Upper lobe of right lung (tissue), 1 donor: ENCODE results near the gene INSC. TPM values are rescaled to one million over a fixed set of nuclear protein-coding genes. Genes with fewer than 3 reads are reported as not detected.

Experiments used
- ATAC-seq: fragments of 200-7000 bp; cut with Tn5 transposase; one replicate; pipeline ENCODE4 v1.9.1; 2020; ENCODE audit warnings: mild to moderate bottlenecking, moderate library complexity
- DNase-seq: peaks from one replicate; pipeline ENCODE4 v3.0.0-alpha.2; 2020
- H3K27ac ChIP-seq: fragments of 200-600 bp; one replicate; pipeline ENCODE4 v1.8.0; 2022
- H3K27me3 ChIP-seq: fragments of 200-600 bp; one replicate; pipeline ENCODE4 v1.8.0; 2022; ENCODE audit warnings: mild to moderate bottlenecking
- H3K36me3 ChIP-seq: fragments of 200-600 bp; one replicate; pipeline ENCODE4 v1.8.0; 2022
- H3K4me1 ChIP-seq: fragments of 200-600 bp; one replicate; pipeline ENCODE4 v1.8.0; 2022
- H3K4me3 ChIP-seq: fragments of 200-600 bp; one replicate; pipeline ENCODE4 v1.8.0; 2022; ENCODE audit warnings: mild to moderate bottlenecking
- H3K9me3 ChIP-seq: fragments of 200-600 bp; one replicate; pipeline ENCODE4 v1.8.0; 2022
- intact Hi-C: fragments of 100-400 bp; cut with DNase I; formaldehyde crosslinking; loops from one replicate; pipeline ENCODE4 v1.11.0; 2022
- total RNA-seq: library from RNA; stranded (reverse); fragmentation: NEBNext Ultra II Directional; extraction: Animal tissue kit (Norgen Biotek cat#: 25700); gene quantifications from one replicate; pipeline ENCODE4 v1.2.1, GENCODE V29; 2021
- TF ChIP-seq, protein P1 (sequence below): fragments of 200-600 bp; IDR thresholded peaks from one replicate; pipeline ENCODE4 v1.8.0; 2022; ENCODE audit warnings: antibody characterized with exemption
- donor health status: DM: no; HTN: yes; CAD: no; lungs with severe emphysema.

Gene INSC
- total RNA-seq, 1 donor from 2014 or later: 0.96 TPM

DNA sequence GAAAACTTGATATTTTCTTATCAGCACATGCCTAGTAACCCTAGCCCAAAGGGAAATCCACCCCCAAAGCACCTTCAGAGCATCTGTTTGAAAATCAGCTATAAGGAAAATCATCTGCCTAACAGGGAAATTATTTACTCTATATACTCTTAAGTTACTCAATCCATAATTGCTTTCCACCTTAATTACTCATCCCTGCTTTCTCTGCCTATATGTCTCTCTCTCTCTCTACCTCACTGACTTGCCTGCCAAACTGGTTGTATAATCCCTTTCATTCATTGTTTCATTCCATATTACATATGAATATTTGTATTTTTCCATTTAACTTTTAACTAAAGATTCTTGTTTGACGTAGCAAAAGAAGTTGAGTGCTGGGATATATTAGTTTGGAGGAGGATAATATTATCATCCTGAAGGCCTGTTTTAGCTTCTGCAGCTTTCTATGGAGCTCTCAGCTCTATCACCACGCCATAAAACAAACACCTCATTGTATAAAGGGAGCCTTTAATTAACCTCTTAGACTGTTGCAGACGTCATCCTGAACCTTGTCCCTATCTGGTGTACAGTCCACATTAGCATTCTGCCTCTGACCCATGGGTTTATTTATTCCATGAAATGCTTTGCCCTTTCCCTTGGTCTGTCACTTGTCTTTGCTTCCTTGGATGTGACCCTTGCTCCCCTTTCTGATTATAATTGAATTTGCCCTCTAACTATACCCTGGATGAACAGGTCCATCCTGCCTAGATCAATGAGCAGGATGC, 98.9 kb downstream of the INSC start:
- ATAC-seq (no peak), DNase-seq (no peak)
- TF ChIP-seq, protein P1, sequence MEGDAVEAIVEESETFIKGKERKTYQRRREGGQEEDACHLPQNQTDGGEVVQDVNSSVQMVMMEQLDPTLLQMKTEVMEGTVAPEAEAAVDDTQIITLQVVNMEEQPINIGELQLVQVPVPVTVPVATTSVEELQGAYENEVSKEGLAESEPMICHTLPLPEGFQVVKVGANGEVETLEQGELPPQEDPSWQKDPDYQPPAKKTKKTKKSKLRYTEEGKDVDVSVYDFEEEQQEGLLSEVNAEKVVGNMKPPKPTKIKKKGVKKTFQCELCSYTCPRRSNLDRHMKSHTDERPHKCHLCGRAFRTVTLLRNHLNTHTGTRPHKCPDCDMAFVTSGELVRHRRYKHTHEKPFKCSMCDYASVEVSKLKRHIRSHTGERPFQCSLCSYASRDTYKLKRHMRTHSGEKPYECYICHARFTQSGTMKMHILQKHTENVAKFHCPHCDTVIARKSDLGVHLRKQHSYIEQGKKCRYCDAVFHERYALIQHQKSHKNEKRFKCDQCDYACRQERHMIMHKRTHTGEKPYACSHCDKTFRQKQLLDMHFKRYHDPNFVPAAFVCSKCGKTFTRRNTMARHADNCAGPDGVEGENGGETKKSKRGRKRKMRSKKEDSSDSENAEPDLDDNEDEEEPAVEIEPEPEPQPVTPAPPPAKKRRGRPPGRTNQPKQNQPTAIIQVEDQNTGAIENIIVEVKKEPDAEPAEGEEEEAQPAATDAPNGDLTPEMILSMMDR: no peak
- Histone ChIP-seq H3K4me1 (no peaks in the 10 kb centered on the region), H3K27ac (no peak overlapping the region), H3K9me3 (no peaks in the 10 kb centered on the region), H3K27me3 (no peaks in the 10 kb centered on the region), H3K4me3 (no peak overlapping the region), H3K36me3 (no peaks in the 10 kb centered on the region)
- intact Hi-C loops: no loop called here

GRCh38 chr11:15215005-15215404, 100.3 kb downstream of the INSC start:
- H3K27me3 ChIP-seq: no peaks in the 10 kb centered on the region
- H3K4me3 ChIP-seq: no peak overlapping the region
- no peak for DNase-seq
- intact Hi-C loops: no loop called here
- TF ChIP-seq, protein P1: no peak
- H3K4me1 ChIP-seq: no peaks in the 10 kb centered on the region
- ATAC-seq: no peak
- H3K27ac ChIP-seq: no peak overlapping the region
- H3K9me3 ChIP-seq: no peaks in the 10 kb centered on the region
- H3K36me3 ChIP-seq: no peaks in the 10 kb centered on the region

GRCh38 chr11:15216678-15217077, 102.0 kb downstream of the INSC start:
- Histone ChIP-seq H3K9me3 (no peaks in the 10 kb centered on the region), H3K4me3 (no peak overlapping the region), H3K36me3 (no peaks in the 10 kb centered on the region), H3K4me1 (no peaks in the 10 kb centered on the region), H3K27me3 (no peaks in the 10 kb centered on the region), H3K27ac (no peak overlapping the region)
- ATAC-seq (peak; percentile 19), DNase-seq (no peak)
- TF ChIP-seq, protein P1: no peak
- intact Hi-C loops: no loop called here

DNA sequence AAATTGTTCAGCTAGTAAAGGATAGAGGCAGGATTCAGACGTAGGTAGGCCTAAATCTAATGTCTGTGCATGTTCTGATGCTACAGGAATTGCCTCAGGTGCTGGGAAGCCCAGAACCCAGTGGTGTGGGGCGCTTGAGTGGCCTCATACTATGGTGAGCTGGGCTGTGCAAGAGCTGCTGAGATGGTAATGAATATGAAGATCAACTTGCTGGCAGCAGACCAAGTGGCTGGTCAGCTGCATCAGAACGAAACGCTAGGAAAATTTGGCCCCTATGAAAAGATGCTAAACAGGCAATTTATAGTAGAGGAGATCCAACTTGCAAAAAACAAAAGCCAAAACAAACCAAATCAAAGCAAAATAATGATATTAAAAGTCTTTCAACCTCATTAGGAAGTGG, 102.7 kb downstream of the INSC start:
- Histone ChIP-seq H3K9me3 (no peaks in the 10 kb centered on the region), H3K27me3 (no peaks in the 10 kb centered on the region), H3K4me3 (no peak overlapping the region), H3K36me3 (no peaks in the 10 kb centered on the region), H3K4me1 (no peaks in the 10 kb centered on the region), H3K27ac (no peak overlapping the region)
- TF ChIP-seq, protein P1: no peak
- intact Hi-C loops: no loop called here
- ATAC-seq (no peak), DNase-seq (no peak)

DNA sequence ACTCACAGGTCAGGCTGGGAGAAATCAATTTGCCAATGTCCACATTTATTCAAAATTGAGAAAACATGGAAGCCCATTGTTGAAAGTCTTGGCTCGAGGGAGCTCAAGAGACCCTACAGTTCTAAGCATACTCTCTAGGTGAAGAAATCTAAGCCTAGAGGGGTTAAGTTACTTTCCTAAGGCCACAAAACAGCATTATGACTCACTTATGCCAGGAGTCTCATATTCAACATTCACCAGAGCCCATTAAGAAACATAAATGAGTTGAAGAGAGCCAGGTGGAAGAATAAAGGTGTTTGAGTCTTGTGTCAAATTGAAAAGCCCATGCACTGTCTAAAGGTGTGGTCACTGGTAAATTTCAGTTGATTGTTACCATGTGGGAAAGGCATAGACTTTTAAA, 108.1 kb downstream of the INSC start:
- Histone ChIP-seq H3K9me3 (no peaks in the 10 kb centered on the region), H3K4me3 (no peak overlapping the region), H3K27me3 (no peaks in the 10 kb centered on the region), H3K4me1 (no peaks in the 10 kb centered on the region), H3K27ac (no peak overlapping the region), H3K36me3 (no peaks in the 10 kb centered on the region)
- no peak for DNase-seq
- intact Hi-C loops: no loop called here
- no peak for ATAC-seq
- TF ChIP-seq, protein P1: no peak
